ENCODE data around the gene UBE4B. TPM values are rescaled to one million over a fixed set of nuclear protein-coding genes. Genes with fewer than 3 reads are reported as not detected.

Gene UBE4B
- total and polyA plus RNA-seq, 4 donors: 9.9 to 51.0 (median 28.2) TPM

DNA sequence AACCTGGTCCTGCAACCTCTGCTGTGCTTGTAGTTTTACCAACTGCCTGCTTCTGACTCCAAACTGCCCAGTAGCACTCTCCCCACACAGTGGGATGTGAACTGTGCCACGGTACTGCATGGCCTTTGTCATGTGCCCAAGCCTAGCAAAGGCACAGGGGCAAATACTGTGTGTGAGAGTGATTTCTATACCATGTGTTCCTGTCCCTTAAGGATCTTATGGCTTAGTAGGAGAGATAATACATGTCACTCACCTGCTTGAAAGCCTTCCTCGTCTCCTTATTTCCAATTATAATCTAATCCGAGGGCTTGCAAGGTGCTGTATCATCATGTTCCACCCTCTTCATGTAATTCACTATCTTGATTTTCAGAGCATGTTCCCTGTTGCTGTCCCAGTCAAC, 51.3 kb downstream of the UBE4B start:
- H3K4me3 ChIP-seq: no peak overlapping the region
- no peaks in the 10 kb centered on the region for H3K27me3 ChIP-seq (ENCODE audit: control insufficient read depth in 3 of 3, insufficient read depth in 3 of 3, low read length in 2 of 3)
- WGBS, 2 donors: 93 to 94% methylated on average over 3 of the region's 3 CpGs
- TF ChIP-seq, protein P1, sequence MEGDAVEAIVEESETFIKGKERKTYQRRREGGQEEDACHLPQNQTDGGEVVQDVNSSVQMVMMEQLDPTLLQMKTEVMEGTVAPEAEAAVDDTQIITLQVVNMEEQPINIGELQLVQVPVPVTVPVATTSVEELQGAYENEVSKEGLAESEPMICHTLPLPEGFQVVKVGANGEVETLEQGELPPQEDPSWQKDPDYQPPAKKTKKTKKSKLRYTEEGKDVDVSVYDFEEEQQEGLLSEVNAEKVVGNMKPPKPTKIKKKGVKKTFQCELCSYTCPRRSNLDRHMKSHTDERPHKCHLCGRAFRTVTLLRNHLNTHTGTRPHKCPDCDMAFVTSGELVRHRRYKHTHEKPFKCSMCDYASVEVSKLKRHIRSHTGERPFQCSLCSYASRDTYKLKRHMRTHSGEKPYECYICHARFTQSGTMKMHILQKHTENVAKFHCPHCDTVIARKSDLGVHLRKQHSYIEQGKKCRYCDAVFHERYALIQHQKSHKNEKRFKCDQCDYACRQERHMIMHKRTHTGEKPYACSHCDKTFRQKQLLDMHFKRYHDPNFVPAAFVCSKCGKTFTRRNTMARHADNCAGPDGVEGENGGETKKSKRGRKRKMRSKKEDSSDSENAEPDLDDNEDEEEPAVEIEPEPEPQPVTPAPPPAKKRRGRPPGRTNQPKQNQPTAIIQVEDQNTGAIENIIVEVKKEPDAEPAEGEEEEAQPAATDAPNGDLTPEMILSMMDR (IDR thresholded peaks at IDR 0.05; ENCODE audit: control extremely low read depth, extremely low read depth): no peak
- H3K36me3 ChIP-seq (ENCODE audit: control insufficient read depth in 4 of 4, insufficient read depth in 4 of 4, low read length in 4 of 4): peaks cover 0 to 5% (median 3%) of the 10 kb centered on the region in 4 donors
- no peak overlapping the region for H3K27ac ChIP-seq (ENCODE audit: low read depth in 1 of 2, low read length in 1 of 2)
- H3K4me1 ChIP-seq (ENCODE audit: control insufficient read depth in 5 of 5, insufficient read depth in 5 of 5, low read length in 5 of 5): peaks cover 0 to 3% (median 0%) of the 10 kb centered on the region in 5 donors
- ATAC-seq (ENCODE audit: insufficient read depth, low FRiP score): no peak
- H3K9ac ChIP-seq (ENCODE audit: insufficient read depth in 1 of 2, low read length in 2 of 2): no peak overlapping the region
- no peak for DNase-seq
- H3K9me3 ChIP-seq (ENCODE audit: control insufficient read depth in 4 of 4, insufficient read depth in 3 of 4, low read length in 3 of 4): no peaks in the 10 kb centered on the region

- 64 to 78% methylated on average over 5 of the region's 5 CpGs for WGBS, 2 donors
- DNase-seq: no peak
- ATAC-seq (ENCODE audit: insufficient read depth, low FRiP score): no peak
- Histone ChIP-seq H3K4me1 (ENCODE audit: control insufficient read depth in 5 of 5, insufficient read depth in 5 of 5, low read length in 5 of 5) (peaks cover 0 to 3% (median 0%) of the 10 kb centered on the region in 5 donors), H3K4me3 (no peak overlapping the region), H3K27ac (ENCODE audit: low read depth in 1 of 2, low read length in 1 of 2) (no peak overlapping the region), H3K36me3 (ENCODE audit: control insufficient read depth in 4 of 4, insufficient read depth in 4 of 4, low read length in 4 of 4) (peaks cover 0 to 5% (median 2%) of the 10 kb centered on the region in 4 donors), H3K9ac (ENCODE audit: insufficient read depth in 1 of 2, low read length in 2 of 2) (no peak overlapping the region), H3K27me3 (ENCODE audit: control insufficient read depth in 3 of 3, insufficient read depth in 3 of 3, low read length in 2 of 3) (no peaks in the 10 kb centered on the region), H3K9me3 (ENCODE audit: control insufficient read depth in 4 of 4, insufficient read depth in 3 of 4, low read length in 3 of 4) (no peaks in the 10 kb centered on the region)
- TF ChIP-seq, protein P1 (IDR thresholded peaks at IDR 0.05; ENCODE audit: control extremely low read depth, extremely low read depth): no peak
These were observed 52.3 kb downstream of the UBE4B start for GRCh38 chr1:10085076-10085475.

- peaks cover 0 to 3% (median under 1%) of the 10 kb centered on the region in 4 donors for H3K36me3 ChIP-seq (ENCODE audit: control insufficient read depth in 4 of 4, insufficient read depth in 4 of 4, low read length in 4 of 4)
- no peaks in the 10 kb centered on the region for H3K27me3 ChIP-seq (ENCODE audit: control insufficient read depth in 3 of 3, insufficient read depth in 3 of 3, low read length in 2 of 3)
- ATAC-seq (ENCODE audit: insufficient read depth, low FRiP score) (no peak), DNase-seq (no peak)
- TF ChIP-seq, protein P1 (IDR thresholded peaks at IDR 0.05; ENCODE audit: control extremely low read depth, extremely low read depth): no peak
- no peak overlapping the region for H3K9ac ChIP-seq (ENCODE audit: insufficient read depth in 1 of 2, low read length in 2 of 2)
- H3K9me3 ChIP-seq (ENCODE audit: control insufficient read depth in 4 of 4, insufficient read depth in 3 of 4, low read length in 3 of 4): no peaks in the 10 kb centered on the region
- H3K4me3 ChIP-seq: no peak overlapping the region
- no peak overlapping the region for H3K27ac ChIP-seq (ENCODE audit: low read depth in 1 of 2, low read length in 1 of 2)
- peaks cover 0 to 3% (median 0%) of the 10 kb centered on the region in 5 donors for H3K4me1 ChIP-seq (ENCODE audit: control insufficient read depth in 5 of 5, insufficient read depth in 5 of 5, low read length in 5 of 5)
These were observed 54.5 kb downstream of the UBE4B start for GRCh38 chr1:10087210-10087609.

DNA sequence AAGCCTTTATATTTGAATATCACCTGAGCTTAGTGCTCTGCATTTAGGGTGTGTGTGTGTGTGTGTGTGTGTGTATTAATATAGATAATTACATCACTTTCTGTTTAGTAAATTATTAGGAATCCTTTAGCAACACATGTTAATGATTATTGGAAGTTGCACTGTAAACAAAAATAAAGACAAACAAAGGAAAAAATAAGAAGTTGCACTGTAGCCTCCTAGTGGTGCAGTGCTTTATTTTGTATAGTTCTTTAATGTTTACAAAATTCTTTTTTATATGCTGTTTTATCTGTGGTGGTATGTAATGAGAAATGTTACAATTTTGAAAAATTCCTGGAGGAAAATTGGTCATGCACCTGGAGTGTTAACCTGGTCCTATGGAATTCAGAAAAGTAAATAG, 69.2 kb downstream of the UBE4B start:
- no peak overlapping the region for H3K4me3 ChIP-seq
- no peaks in the 10 kb centered on the region for H3K27me3 ChIP-seq (ENCODE audit: control insufficient read depth in 3 of 3, insufficient read depth in 3 of 3, low read length in 2 of 3)
- TF ChIP-seq, protein P1 (IDR thresholded peaks at IDR 0.05; ENCODE audit: control extremely low read depth, extremely low read depth): no peak
- peaks cover 17 to 36% (median 23%) of the 10 kb centered on the region in 4 donors for H3K36me3 ChIP-seq (ENCODE audit: control insufficient read depth in 4 of 4, insufficient read depth in 4 of 4, low read length in 4 of 4)
- H3K4me1 ChIP-seq (ENCODE audit: control insufficient read depth in 5 of 5, insufficient read depth in 5 of 5, low read length in 5 of 5): no peaks in the 10 kb centered on the region
- ATAC-seq (ENCODE audit: insufficient read depth, low FRiP score) (no peak), DNase-seq (peak in 1 of 3 donors; percentile 7)
- no peak overlapping the region for H3K27ac ChIP-seq (ENCODE audit: low read depth in 1 of 2, low read length in 1 of 2)
- no peak overlapping the region for H3K9ac ChIP-seq (ENCODE audit: insufficient read depth in 1 of 2, low read length in 2 of 2)
- H3K9me3 ChIP-seq (ENCODE audit: control insufficient read depth in 4 of 4, insufficient read depth in 3 of 4, low read length in 3 of 4): no peaks in the 10 kb centered on the region

All from lung (tissue), 12 donors.